GM12891 (cell line): Measurements from ENCODE around the gene TSC22D2.

ENCODE experiments used
- POLR2A ChIP-seq: IDR thresholded peaks from 2 replicates; pipeline ENCODE4 v1.6.1; 2011; ENCODE audit warnings: low read depth, low read length, control low read depth
- POLR2AphosphoS5 ChIP-seq: IDR thresholded peaks from 2 replicates; pipeline ENCODE4 v1.6.1; 2011; ENCODE audit warnings: low read depth, low read length, control low read depth
- SPI1 ChIP-seq: IDR thresholded peaks from 2 replicates; pipeline ENCODE4 v1.6.1; 2011; ENCODE audit warnings: low read depth, low read length, control low read depth
- TAF1 ChIP-seq: IDR thresholded peaks from 2 replicates; pipeline ENCODE4 v1.6.1; 2011; ENCODE audit warnings: low read depth, low read length, control low read depth

GRCh38 chr3:150458001-150458400 lies 49.9 kb downstream of the TSC22D2 start:
- TF ChIP-seq POLR2A = no peak
- no peak for TF ChIP-seq POLR2AphosphoS5
- TF ChIP-seq TAF1 = no peak
- TF ChIP-seq SPI1 = no peak
